ENCODE measurements around the gene CBLN3.

Gene CBLN3

DNA sequence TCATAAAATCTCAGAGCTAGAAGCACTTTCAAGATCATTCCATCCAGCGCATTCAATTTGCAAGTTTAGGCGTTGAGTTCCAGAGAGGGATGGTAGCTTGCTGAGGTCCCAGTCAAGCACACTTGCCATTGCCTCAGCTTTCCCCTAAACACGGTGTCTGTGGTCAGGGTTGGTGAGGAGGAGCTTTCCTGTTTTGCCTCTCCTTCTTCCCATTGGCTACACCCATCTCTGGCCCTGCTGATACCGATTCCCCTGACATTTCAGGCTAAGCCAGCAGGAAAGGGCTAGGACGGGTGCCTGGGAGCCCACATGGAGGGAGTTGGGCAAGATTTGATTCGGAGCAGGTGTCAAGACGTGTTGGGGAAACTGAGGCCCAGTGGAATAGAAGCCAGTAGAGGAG is 52.3 kb downstream of the CBLN3 start:
- Histone ChIP-seq H3K27ac (ENCODE audit: poor library complexity, severe bottlenecking) (no peak overlapping the region), H3K27me3 (ENCODE audit: insufficient read depth, poor library complexity, severe bottlenecking) (no peaks in the 10 kb centered on the region), H3K9me3 (ENCODE audit: severe bottlenecking) (no peaks in the 10 kb centered on the region), H3K36me3 (ENCODE audit: low read depth) (no peaks in the 10 kb centered on the region), H3K4me3 (ENCODE audit: severe bottlenecking) (no peak overlapping the region), H3K4me1 (ENCODE audit: insufficient read depth, poor library complexity, severe bottlenecking) (no peaks in the 10 kb centered on the region)
- TF ChIP-seq, protein P1, sequence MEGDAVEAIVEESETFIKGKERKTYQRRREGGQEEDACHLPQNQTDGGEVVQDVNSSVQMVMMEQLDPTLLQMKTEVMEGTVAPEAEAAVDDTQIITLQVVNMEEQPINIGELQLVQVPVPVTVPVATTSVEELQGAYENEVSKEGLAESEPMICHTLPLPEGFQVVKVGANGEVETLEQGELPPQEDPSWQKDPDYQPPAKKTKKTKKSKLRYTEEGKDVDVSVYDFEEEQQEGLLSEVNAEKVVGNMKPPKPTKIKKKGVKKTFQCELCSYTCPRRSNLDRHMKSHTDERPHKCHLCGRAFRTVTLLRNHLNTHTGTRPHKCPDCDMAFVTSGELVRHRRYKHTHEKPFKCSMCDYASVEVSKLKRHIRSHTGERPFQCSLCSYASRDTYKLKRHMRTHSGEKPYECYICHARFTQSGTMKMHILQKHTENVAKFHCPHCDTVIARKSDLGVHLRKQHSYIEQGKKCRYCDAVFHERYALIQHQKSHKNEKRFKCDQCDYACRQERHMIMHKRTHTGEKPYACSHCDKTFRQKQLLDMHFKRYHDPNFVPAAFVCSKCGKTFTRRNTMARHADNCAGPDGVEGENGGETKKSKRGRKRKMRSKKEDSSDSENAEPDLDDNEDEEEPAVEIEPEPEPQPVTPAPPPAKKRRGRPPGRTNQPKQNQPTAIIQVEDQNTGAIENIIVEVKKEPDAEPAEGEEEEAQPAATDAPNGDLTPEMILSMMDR (IDR thresholded peaks at IDR 0.05; ENCODE audit: poor library complexity, severe bottlenecking), result no peak
- ATAC-seq (ENCODE audit: low read depth), result no peak
- no peak for DNase-seq (ENCODE audit: low spot score)

Measured in RWPE2 (cell line).